ENCODE results near the gene PDE1C.

- no peak for TF ChIP-seq CTCF (conservative IDR thresholded peaks at IDR 0.05; ENCODE audit: low read depth, low read length)
- no peak for TF ChIP-seq EZH2 (IDR thresholded peaks at IDR 0.05; ENCODE audit: borderline replicate concordance, low read depth, low read length, poor library complexity, severe bottlenecking)
Observed at GRCh38 chr7:31917256-31917655, 153.0 kb downstream of the PDE1C start.

All from A673 (cell line).